Stimulated activated CD4-positive, alpha-beta T cell treated with anti-CD3 and anti-CD28 coated beads, TNF-alpha, amount 100 ng/mL, for 4 hours (primary cell): Measurements from ENCODE around the gene NPY5R.

Experiments used
- DNase-seq, 3 experiments: peaks; one replicate each; pipeline ENCODE4 v3.0.0-alpha.2; 2020; ENCODE audit warnings: low read depth in 3 of 3

The NPY5R gene

GRCh38 chr4:163343604-163344146, at the start of gene NPY5R:
Gene NPY5R (plus strand): TSS chr4:163343892. CDS start chr4:163350274, 6,382 bp downstream.
- DNase-seq: no peak

DNA sequence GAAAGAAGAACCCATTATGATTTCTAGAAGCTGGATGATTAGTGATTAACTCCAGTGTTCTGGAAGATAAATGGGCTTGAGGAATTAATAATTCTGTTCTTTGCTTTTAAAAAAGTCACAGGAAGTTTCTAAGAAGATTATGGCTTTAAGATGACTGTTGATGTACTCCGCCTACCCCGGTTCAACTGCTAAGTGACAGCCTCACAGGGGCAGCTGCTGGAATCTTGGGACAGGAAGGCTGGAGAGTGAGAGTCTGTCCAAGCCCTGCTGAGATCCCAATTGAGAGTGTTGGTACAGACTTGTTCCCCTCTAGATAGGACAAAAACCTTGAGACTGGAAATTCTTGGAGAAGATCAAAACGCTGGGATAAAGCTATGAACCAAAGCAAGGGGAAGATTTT, 48.6 kb upstream of the NPY5R start:
- no peak for DNase-seq

DNA sequence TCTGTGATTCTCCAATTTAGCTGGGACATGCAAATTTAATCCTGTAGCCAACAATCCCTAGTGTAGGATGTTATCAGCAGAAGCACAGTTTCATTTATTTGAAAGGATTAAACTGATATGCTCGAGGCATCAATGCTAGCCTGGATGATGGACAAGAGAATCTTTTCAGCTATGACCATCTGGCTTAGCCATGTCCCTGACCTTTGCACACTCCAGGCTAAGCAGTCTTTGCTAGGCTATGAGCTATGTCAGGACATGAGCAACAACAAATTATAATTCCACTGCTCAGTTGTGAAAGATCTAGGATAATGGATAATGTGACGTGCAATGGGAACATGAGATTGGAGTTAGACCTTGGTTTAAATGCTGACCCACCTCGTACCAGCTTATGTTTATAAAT, 43.2 kb upstream of the NPY5R start:
- no peak for DNase-seq

GRCh38 chr4:163303069-163303468, 40.6 kb upstream of the NPY5R start:
- no peak for DNase-seq

DNA sequence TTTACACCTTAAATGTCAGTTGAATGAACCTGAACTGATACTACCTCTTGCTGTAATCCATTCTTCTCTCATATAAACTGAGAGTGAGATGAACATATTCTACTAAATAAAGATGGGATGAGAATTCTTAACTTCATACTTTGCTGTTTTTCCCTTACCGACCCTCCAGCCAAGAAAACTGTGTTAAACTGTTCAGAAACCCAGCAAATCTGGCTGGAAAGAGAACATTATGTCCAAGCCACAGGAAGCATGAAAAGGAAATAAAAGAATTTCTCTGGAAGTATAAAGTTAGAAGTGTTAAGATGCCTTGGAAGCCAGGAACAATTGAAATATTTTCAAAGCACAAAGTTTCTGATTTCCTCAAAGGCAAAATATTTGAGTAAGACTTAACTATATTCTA, 34.2 kb upstream of the NPY5R start:
- no peak for DNase-seq

- no peak for DNase-seq
Measured at GRCh38 chr4:163317110-163317509, 26.6 kb upstream of the NPY5R start.

GRCh38 chr4:163330916-163331628, 12.6 kb upstream of the NPY5R start:
- DNase-seq: no peak

GRCh38 chr4:163331629-163332376, 11.9 kb upstream of the NPY5R start:
- DNase-seq: no peak

- no peak for DNase-seq
Measured at GRCh38 chr4:163332526-163333406, 10.9 kb upstream of the NPY5R start, which contains the start of gene NPY1R. Gene NPY1R (minus strand): TSS chr4:163332596. CDS start chr4:163326554, 6,042 bp downstream.

- no peak for DNase-seq
Measured at GRCh38 chr4:163335384-163335783, 8.3 kb upstream of the NPY5R start.

DNA sequence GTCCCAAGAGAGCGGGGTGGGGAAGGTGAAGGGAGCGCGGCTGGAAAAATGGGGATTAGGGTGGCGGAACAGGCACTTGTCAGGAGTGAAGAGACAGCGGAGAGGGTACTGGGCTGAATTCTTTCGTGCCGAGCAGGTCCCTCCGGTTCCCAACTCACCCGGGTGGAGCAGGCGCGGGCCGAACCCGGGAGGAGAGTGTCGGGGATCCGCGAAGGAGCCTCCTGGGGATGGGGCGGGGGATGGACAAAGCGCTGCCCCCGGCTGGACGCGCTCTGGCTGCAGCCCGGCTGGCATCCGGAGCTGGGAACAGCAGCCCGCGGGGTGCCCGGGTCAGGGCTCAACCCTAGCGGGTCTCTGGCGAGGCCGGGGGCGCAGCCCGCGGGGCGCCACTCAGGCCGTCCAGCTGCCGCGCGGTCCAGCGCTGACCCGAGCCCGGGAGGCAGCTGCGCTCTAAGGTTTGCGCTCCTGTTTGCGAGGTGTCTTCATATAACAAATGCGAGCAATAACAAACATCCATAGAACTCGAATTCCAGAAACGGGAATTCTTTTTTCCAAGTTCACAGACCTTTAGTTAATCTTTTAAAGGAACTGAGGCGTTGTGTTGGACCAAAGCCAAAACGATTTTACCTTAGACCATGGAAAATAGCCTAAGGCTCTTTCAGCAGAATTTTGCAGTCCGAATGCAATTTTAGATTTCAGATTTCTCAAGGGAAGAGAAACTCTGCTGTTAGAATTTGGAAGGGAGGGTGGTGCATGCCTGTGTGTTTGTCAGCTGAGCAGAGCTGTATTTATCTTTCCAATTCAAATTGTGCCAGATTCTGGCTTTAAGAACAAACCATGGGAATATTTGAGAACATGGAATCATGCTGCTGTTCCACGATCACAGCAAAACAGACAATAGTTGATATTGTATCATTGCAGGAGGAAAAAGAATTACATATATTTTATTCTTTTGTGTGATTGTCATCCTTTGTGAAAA, 744 bp downstream of the NPY5R start:
- DNase-seq: no peak

- no peak for DNase-seq
Measured at GRCh38 chr4:163350672-163351071, 7.0 kb downstream of the NPY5R start.

DNA sequence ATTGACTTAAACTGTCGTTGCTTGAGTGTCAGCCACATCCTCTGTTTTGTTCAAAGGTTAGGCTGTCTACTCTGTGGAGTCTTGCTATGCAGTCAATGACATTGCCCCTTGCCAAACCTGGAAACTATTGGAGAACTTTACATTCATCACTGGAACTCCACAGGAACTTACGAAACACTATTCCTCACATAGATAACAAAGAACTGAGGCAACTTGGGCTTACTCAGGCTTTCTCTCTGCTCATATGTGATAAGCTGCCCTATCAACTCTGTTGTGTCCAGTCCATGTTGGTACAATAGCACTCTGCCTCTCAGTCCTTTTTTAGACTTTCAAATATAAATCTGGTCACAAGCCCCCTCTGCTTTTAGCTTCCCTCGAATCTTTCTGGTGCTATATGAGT, 9.4 kb downstream of the NPY5R start:
- DNase-seq: no peak

DNA sequence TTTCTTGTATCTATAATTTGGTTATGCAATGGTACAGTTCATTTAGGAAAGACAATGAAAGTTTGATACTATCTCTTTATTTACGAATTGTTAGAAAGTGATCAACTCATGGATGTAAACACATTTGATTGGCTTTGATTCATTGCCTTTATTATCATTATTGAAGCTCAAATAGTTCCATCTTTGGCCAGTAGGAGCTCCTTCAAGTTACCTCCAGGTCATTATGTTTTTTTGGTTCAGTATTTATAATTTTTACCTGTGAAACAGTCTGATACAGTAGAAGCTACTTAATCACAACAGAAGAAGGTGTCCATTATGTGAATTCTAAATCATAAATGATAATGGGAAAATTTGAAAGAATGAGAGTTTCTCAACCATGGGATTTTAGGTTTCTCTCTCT, 12.4 kb downstream of the NPY5R start:
- no peak for DNase-seq

DNA sequence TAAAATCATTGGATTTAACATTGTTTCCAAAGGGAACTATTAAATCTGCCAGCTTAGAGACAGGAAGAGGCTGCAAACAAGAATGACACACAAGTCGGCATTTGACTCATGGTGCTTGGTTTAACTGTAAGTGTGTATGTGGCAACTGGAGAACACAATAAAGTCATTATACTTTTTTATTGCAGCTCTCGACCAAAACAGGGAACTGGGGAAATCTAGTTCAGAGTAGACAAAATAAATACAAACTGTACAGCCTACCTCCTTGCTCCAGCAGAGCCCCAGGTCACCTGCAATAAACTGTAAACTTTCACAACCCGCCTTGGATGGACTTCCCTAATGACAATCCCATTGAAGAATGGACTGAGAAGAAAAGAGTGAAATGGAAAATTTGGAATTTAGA, 24.0 kb downstream of the NPY5R start:
- DNase-seq: no peak

- no peak for DNase-seq
Measured at GRCh38 chr4:163372029-163372428, 28.3 kb downstream of the NPY5R start.

DNA sequence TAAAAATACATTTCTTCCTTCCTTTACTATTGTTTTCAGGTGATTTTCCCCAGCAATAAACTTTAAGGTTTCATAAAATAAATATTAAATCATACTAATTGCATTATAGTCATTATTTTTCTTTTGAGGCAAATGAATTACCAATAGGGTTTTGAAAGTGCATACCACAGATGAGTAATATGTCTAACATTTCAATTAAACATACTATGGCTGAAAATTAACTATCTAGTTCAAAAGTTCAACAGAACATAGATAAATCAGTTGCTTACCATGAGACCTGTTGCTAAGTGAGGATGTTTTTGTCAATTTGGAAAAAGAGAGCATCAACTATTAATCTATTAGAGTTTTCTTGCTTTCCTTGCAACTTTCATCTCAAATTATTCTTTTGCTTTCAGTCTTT, 35.0 kb downstream of the NPY5R start:
- no peak for DNase-seq

DNA sequence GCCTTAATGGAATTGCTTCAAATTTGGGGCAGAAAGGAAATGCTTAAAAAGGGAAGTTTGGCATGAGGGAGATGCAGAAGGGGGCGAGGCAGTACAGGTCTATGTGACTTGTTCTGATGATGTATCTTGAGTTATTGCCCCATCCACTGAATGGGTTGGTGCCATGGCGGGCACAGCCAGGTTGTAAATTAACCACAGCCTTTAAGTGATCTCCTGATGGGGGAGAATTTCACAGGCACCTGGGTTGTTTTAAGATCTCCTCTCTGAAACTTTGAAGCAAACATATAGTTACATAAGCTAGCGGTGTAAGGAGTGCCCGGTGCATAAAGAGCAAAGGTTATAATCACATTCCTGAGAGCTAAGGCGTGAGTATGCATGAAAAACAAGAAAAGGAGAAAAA, 37.0 kb downstream of the NPY5R start:
- DNase-seq: no peak

- DNase-seq: no peak
Measured at GRCh38 chr4:163382178-163382869, 38.6 kb downstream of the NPY5R start.

DNA sequence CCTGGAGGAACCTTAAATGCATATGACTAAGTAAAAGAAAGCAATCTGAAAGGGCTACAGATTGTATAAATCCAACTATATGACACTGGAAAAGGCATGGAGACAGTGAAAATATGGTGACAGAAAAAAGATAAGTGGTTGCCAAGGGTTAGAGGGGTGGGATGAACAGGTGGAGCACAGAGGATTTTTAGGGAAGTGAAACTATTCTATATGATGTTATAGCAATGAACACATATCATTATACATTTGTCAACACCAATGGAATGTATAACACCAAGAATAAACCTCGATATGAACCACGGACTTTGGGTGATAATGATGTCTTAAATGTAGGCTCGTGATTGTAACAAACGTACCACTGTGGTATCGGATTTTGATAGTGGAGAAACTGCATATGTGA, 40.7 kb downstream of the NPY5R start:
- DNase-seq: no peak
